Gastrocnemius medialis (tissue), 4 donors: Measurements from ENCODE around the gene ATP6V1B1. TPM values are rescaled to one million over a fixed set of nuclear protein-coding genes. Genes with fewer than 3 reads are reported as not detected.
A peak's percentile ranks its signal among the peaks of the same experiment; 100 is the strongest.

Experiments
- ATAC-seq, 2 donors: fragments of 150-250 bp; one replicate each; pipeline ENCODE4 v1.9.1; 2016
- DNase-seq, 2 donors: peaks; one replicate each; pipeline ENCODE4 v3.0.0-alpha.2; 2019
- H3K27ac ChIP-seq, 4 donors: fragments of 200-600 bp; sonication (generic); 1 replicate in 1 of 4; 2 replicates in 3 of 4; pipeline ENCODE4 v1.5.1; 2016 to 2018; ENCODE audit warnings: mild to moderate bottlenecking in 2 of 4, moderate library complexity in 1 of 4
- H3K27me3 ChIP-seq, 3 donors: fragments of 200-600 bp; sonication (generic) in 2 of 3; 1 replicate in 1 of 3; 2 replicates in 2 of 3; pipeline versions ENCODE4 v1.5.1 to v1.6.0; 2016 to 2019; ENCODE audit warnings: mild to moderate bottlenecking in 1 of 3, moderate library complexity in 1 of 3
- H3K36me3 ChIP-seq, 2 donors: fragments of 200-600 bp; sonication (generic) in 1 of 2; one replicate each; pipeline ENCODE4 v1.5.1; 2017 to 2018
- H3K4me1 ChIP-seq, 2 donors: fragments of 200-600 bp; sonication (generic) in 1 of 2; one replicate each; pipeline ENCODE4 v1.5.1; 2016 to 2017; ENCODE audit warnings: mild to moderate bottlenecking in 2 of 2
- H3K4me3 ChIP-seq, 4 donors: fragments of 200-600 bp; sonication (generic) in 3 of 4; 1 replicate in 1 of 4; 2 replicates in 3 of 4; pipeline ENCODE4 v1.5.1; 2016 to 2019; ENCODE audit warnings: mild to moderate bottlenecking in 2 of 4
- H3K9me3 ChIP-seq, 3 donors: fragments of 200-600 bp; sonication (generic) in 2 of 3; 1 replicate in 1 of 3; 2 replicates in 2 of 3; pipeline ENCODE4 v1.5.1; 2016 to 2019
- CTCF ChIP-seq, 5 experiments: fragments of 450-650 bp in 3 of 5; fragments of 200-600 bp in 2 of 5; sonication (generic) in 2 of 5; IDR thresholded peaks in 4 of 5; conservative IDR thresholded peaks in 1 of 5; 1 replicate in 4 of 5; 2 replicates in 1 of 5; pipeline ENCODE4 v1.5.1; 2016 to 2019; ENCODE audit warnings: antibody characterized with exemption in 5 of 5, mild to moderate bottlenecking in 3 of 5, moderate library complexity in 3 of 5
- POLR2A ChIP-seq, 2 donors: fragments of 450-650 bp; IDR thresholded peaks; one replicate each; pipeline ENCODE4 v1.6.1; 2017; ENCODE audit warnings: antibody characterized with exemption in 2 of 2, mild to moderate bottlenecking in 2 of 2, moderate library complexity in 2 of 2
- in situ Hi-C, 4 donors: fragments of 200-750 bp; cut with MboI; loops; one replicate each; pipeline versions ENCODE4 v1.15.0 to v1.8.0; 2017; ENCODE audit warnings: low sequenced_read_pairs in 4 of 4
- intact Hi-C: fragments of 100-400 bp; cut with DNase I; formaldehyde crosslinking; loops from one replicate; pipeline ENCODE4 v1.15.1; 2023; ENCODE audit warnings: low total_unique reads
- total RNA-seq, 4 donors: library from RNA; depleted of rRNA; stranded (reverse); fragments of >200 nt; gene quantifications; one replicate each; pipeline versions ENCODE4 v1.1.0 to v1.2.3, GENCODE V29; 2016

Gene ATP6V1B1
- total RNA-seq, 4 donors from 2014 or later: 2.3 TPM; not detected in 3

- Histone ChIP-seq H3K27me3 (peaks cover 0 to 6% (median 0%) of the 10 kb centered on the region in 3 donors), H3K4me1 (peaks cover 0 to 4% of the 10 kb centered on the region in 2 donors), H3K36me3 (no peaks in the 10 kb centered on the region), H3K4me3 (no peak overlapping the region), H3K9me3 (no peaks in the 10 kb centered on the region), H3K27ac (no peak overlapping the region)
- in situ Hi-C loops: loop anchor here in 3 of 4 donors (10.0 to 25.0 kb wide), 2 partner anchors 79 to 156 kb away; partner anchors contain the start of gene FIGLA (in 1 of the 3)
- DNase-seq (no peak), ATAC-seq (no peak)
- no peak for TF ChIP-seq POLR2A (IDR thresholded peaks at IDR 0.05)
- TF ChIP-seq CTCF (IDR thresholded peaks at IDR 0.05 in 4 of 5, conservative IDR thresholded peaks at IDR 0.05 in 1 of 5): no peak
- intact Hi-C loops: no loop called here
Measured at GRCh38 chr2:70943205-70943871, 7.6 kb downstream of the ATP6V1B1 start.

GRCh38 chr2:70944111-70944690 lies 8.5 kb downstream of the ATP6V1B1 start:
- Histone ChIP-seq H3K4me1 (peaks cover 0 to 4% of the 10 kb centered on the region in 2 donors), H3K27ac (no peak overlapping the region), H3K36me3 (no peaks in the 10 kb centered on the region), H3K4me3 (no peak overlapping the region), H3K27me3 (peaks cover 0 to 6% (median 0%) of the 10 kb centered on the region in 3 donors), H3K9me3 (no peaks in the 10 kb centered on the region)
- intact Hi-C loops (no loop called here), in situ Hi-C loops (loop anchor here in 3 of 4 donors (10.0 to 25.0 kb wide), 2 partner anchors 79 to 157 kb away; partner anchors contain the start of gene FIGLA (in 1 of the 3))
- no peak for ATAC-seq
- no peak for DNase-seq
- TF ChIP-seq CTCF (IDR thresholded peaks at IDR 0.05 in 4 of 5, conservative IDR thresholded peaks at IDR 0.05 in 1 of 5): no peak
- TF ChIP-seq POLR2A (IDR thresholded peaks at IDR 0.05): no peak

- H3K9me3 ChIP-seq: no peaks in the 10 kb centered on the region
- H3K27me3 ChIP-seq: peaks cover 0 to 6% (median 0%) of the 10 kb centered on the region in 3 donors
- ATAC-seq (peak in 1 of 2 donors; percentile 50), DNase-seq (no peak)
- in situ Hi-C loops: loop anchor here in 3 of 4 donors (10.0 to 25.0 kb wide), 2 partner anchors 82 to 160 kb away; partner anchors contain the start of gene FIGLA (in 1 of the 3)
- TF ChIP-seq POLR2A (IDR thresholded peaks at IDR 0.05): no peak
- TF ChIP-seq CTCF (IDR thresholded peaks at IDR 0.05 in 4 of 5, conservative IDR thresholded peaks at IDR 0.05 in 1 of 5): peak; percentile 34 to 77 (median 56)
- intact Hi-C loops: loop anchor here (1.0 kb wide), 1 partner anchor 85 kb away; no protein-coding TSS in a partner anchor
- H3K36me3 ChIP-seq: no peaks in the 10 kb centered on the region
- H3K27ac ChIP-seq: no peak overlapping the region
- no peak overlapping the region for H3K4me3 ChIP-seq
- peaks cover 0 to 4% of the 10 kb centered on the region in 2 donors for H3K4me1 ChIP-seq
Measured at GRCh38 chr2:70946832-70947442, 11.2 kb downstream of the ATP6V1B1 start.

GRCh38 chr2:70947556-70948184 lies 12.0 kb downstream of the ATP6V1B1 start:
- Histone ChIP-seq H3K27me3 (peaks cover 0 to 6% (median 0%) of the 10 kb centered on the region in 3 donors), H3K4me1 (peaks cover 0 to 4% of the 10 kb centered on the region in 2 donors), H3K27ac (no peak overlapping the region), H3K36me3 (no peaks in the 10 kb centered on the region), H3K9me3 (no peaks in the 10 kb centered on the region), H3K4me3 (peak overlapping the region in 3 of 4 donors; percentile 40 to 51 (median 51))
- no peak for DNase-seq
- no peak for ATAC-seq
- intact Hi-C loops: loop anchor here (1.0 to 2.0 kb wide), 3 partner anchors 29 to 85 kb away; no protein-coding TSS in a partner anchor
- in situ Hi-C loops: loop anchor here in 3 of 4 donors (10.0 to 25.0 kb wide), 2 partner anchors 83 to 160 kb away; partner anchors contain the start of gene FIGLA (in 1 of the 3)
- no peak for TF ChIP-seq POLR2A (IDR thresholded peaks at IDR 0.05)
- no peak for TF ChIP-seq CTCF (IDR thresholded peaks at IDR 0.05 in 4 of 5, conservative IDR thresholded peaks at IDR 0.05 in 1 of 5)
